ENCODE data around the gene SMAGP. TPM values are rescaled to one million over a fixed set of nuclear protein-coding genes. Genes with fewer than 3 reads are reported as not detected.

Gene SMAGP
- total and polyA plus RNA-seq, 12 donors = 2.0 to 7.3 (median 3.7) TPM

DNA sequence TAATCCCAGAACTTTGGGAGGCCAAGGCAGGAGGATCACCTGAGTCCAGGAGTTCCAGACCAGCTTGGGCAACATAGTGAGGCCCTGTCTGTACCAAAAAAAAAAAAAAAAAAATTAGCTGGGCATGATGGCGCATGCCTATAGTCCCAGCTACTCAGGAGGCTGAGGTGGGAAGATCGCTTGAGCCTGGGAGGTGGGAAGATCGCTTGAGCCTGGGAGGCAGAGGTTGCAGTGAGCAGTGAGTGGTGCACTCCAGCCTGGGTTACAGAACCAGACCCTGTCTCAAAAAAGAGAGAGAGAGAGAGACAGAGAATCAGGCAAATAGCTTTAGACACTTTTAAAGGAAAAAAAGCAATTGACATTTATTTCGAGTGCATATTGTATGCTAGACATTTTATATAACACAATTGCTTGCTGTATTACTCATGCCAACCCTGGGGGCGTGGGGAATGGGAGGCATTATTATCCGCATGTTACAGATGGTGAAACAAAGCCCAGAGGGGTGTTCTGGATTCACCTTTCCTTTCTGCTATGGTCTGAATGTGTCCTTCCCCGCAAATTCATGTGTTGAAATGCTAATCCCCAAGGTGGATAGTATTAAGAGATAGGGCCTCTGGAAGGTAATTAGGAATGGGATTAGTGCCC is 62.1 kb downstream of the SMAGP start:
- Histone ChIP-seq H3K4me3 (no peak overlapping the region), H3K9me3 (no peaks in the 10 kb centered on the region), H3K4me1 (no peaks in the 10 kb centered on the region), H3K36me3 (peaks cover 0 to 39% (median 0%) of the 10 kb centered on the region in 9 donors), H3K27me3 (no peaks in the 10 kb centered on the region), H3K27ac (no peak overlapping the region)
- DNase-seq = no peak
- no peak for ATAC-seq
- TF ChIP-seq, protein P1, sequence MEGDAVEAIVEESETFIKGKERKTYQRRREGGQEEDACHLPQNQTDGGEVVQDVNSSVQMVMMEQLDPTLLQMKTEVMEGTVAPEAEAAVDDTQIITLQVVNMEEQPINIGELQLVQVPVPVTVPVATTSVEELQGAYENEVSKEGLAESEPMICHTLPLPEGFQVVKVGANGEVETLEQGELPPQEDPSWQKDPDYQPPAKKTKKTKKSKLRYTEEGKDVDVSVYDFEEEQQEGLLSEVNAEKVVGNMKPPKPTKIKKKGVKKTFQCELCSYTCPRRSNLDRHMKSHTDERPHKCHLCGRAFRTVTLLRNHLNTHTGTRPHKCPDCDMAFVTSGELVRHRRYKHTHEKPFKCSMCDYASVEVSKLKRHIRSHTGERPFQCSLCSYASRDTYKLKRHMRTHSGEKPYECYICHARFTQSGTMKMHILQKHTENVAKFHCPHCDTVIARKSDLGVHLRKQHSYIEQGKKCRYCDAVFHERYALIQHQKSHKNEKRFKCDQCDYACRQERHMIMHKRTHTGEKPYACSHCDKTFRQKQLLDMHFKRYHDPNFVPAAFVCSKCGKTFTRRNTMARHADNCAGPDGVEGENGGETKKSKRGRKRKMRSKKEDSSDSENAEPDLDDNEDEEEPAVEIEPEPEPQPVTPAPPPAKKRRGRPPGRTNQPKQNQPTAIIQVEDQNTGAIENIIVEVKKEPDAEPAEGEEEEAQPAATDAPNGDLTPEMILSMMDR (IDR thresholded peaks at IDR 0.05) = no peak
- intact Hi-C loops (cut with DNase I) = no loop called here
- WGBS, 2 donors = 90 to 95% methylated on average over 7 of the region's 7 CpGs

DNA sequence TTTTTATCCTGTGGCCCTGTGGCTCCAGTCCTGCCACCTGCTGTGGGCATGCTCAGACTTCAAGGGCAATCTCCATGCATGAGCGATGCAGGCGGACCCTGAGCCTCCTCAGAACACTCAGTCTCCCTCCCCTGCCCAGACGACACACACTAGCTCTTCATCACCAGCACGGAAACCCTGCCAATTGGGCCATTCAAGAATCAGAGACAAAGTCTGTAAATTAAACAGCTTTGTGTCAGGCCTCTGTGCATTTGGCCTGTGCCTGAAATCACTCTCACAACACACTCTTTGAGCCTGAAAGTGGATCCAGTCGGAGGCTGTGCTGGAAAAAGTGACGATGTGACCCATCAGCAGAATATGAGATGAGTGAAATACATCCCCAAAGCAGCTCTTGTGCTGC is 64.9 kb downstream of the SMAGP start:
- no peaks in the 10 kb centered on the region for H3K4me1 ChIP-seq
- intact Hi-C loops (cut with DNase I) = no loop called here
- ATAC-seq (no peak), DNase-seq (no peak)
- H3K4me3 ChIP-seq = no peak overlapping the region
- TF ChIP-seq, protein P1 (IDR thresholded peaks at IDR 0.05) = no peak
- 96 to 99% methylated on average over 6 of the region's 6 CpGs for WGBS, 2 donors
- no peaks in the 10 kb centered on the region for H3K9me3 ChIP-seq
- H3K27me3 ChIP-seq = no peaks in the 10 kb centered on the region
- H3K27ac ChIP-seq = no peak overlapping the region
- H3K36me3 ChIP-seq = peaks cover 0 to 53% (median 0%) of the 10 kb centered on the region in 9 donors

DNA sequence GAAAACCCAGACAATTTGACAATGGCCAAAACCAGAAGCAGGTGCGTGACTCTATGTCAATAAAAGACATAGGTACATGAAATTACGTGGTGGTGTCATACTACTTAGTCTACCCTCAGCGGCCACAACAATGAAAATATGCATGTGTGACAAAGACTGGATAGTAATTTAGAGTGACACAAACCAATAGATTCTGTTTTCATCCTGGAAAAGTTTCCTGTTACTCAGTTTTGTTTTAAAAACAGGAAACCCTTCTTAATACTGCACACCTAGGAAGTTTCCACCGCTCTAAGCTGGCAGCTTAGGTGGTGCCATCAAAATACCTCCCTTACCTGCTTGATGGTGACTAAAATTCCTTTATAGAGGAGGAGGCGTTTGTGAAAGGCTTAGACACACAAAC is 67.5 kb downstream of the SMAGP start:
- H3K27ac ChIP-seq = no peak overlapping the region
- peaks cover 0 to 67% (median 0%) of the 10 kb centered on the region in 9 donors for H3K36me3 ChIP-seq
- no peaks in the 10 kb centered on the region for H3K27me3 ChIP-seq
- peaks cover 0 to 6% (median 0%) of the 10 kb centered on the region in 9 donors for H3K4me1 ChIP-seq
- WGBS, 2 donors = 94 to 95% methylated on average over 5 of the region's 5 CpGs
- DNase-seq = no peak
- no peaks in the 10 kb centered on the region for H3K9me3 ChIP-seq
- intact Hi-C loops (cut with DNase I) = no loop called here
- TF ChIP-seq, protein P1 (IDR thresholded peaks at IDR 0.05) = no peak
- H3K4me3 ChIP-seq = no peak overlapping the region
- ATAC-seq = no peak

DNA sequence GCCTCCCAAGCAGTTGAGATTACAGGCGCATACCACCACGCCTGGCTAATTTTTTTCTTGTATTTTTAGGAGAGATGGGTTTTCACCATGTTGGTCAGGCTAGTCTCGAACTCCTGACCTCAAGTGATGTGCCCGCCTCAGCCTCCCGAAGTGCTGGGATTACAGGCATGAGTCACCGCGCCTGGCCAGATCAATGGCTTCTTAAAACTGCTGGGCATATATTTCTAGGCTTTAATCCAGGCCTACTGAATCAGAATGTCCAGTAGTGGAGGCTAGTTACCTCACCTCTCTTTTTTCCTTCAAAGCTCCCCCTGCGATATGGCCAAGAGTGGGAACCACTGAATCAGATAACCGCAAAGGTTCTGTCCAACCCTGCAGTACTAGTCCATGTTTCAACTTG is 69.4 kb downstream of the SMAGP start:
- WGBS, 2 donors = 94% methylated on average over 9 of the region's 9 CpGs
- intact Hi-C loops (cut with DNase I) = no loop called here
- H3K36me3 ChIP-seq = peaks cover 0 to 61% (median 0%) of the 10 kb centered on the region in 9 donors

More for the DNA sequence above, 69.4 kb downstream of the SMAGP start:
- H3K27ac ChIP-seq = no peak overlapping the region
- H3K9me3 ChIP-seq = no peaks in the 10 kb centered on the region
- no peak for DNase-seq
- TF ChIP-seq, protein P1 (IDR thresholded peaks at IDR 0.05) = no peak
- ATAC-seq = no peak
- H3K4me1 ChIP-seq = peaks cover 0 to 6% (median 0%) of the 10 kb centered on the region in 9 donors
- H3K27me3 ChIP-seq = no peaks in the 10 kb centered on the region
- H3K4me3 ChIP-seq = no peak overlapping the region

All from heart right ventricle (tissue), 16 donors.